GM19193 (cell line): ENCODE data around the gene RBL2.

Experiments
- POLR2A ChIP-seq: IDR thresholded peaks from 4 replicates; pipeline ENCODE4 v1.6.1; 2011; ENCODE audit not compliant: insufficient read depth, insufficient read length; ENCODE audit errors: extremely low read depth

RBL2 gene

GRCh38 chr16:53435066-53435688, 906 bp downstream of the RBL2 start:
- peak; percentile 49 for TF ChIP-seq POLR2A

- no peak for TF ChIP-seq POLR2A
Observed at GRCh38 chr16:53440125-53440524, 5.9 kb downstream of the RBL2 start.

DNA sequence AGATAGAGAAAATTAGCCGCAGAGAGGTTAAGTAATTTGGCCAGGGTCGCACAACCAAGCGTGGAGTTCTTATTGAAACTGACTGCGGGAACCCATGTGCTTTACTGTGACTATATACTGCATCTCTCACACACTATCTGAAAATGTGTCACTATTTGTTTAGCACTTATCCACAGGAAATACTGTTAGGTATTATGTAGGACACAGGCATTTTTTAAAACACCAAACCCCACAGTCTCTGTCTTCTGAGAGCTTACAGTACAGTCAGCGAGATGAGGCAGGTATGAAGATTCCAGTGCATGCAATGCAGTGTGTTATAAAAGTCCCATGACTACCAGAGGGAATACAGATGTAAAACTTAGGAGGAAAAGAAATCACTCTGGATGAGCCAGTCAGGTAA, 11.3 kb downstream of the RBL2 start:
- TF ChIP-seq POLR2A, result no peak

- TF ChIP-seq POLR2A, result no peak
Observed at GRCh38 chr16:53446090-53446489, 11.8 kb downstream of the RBL2 start.

GRCh38 chr16:53449816-53450517, 15.7 kb downstream of the RBL2 start:
- TF ChIP-seq POLR2A, result no peak

GRCh38 chr16:53453928-53454327, 19.7 kb downstream of the RBL2 start:
- no peak for TF ChIP-seq POLR2A

- TF ChIP-seq POLR2A, result no peak
Observed at GRCh38 chr16:53456625-53457024, 22.4 kb downstream of the RBL2 start.

- no peak for TF ChIP-seq POLR2A
Observed at GRCh38 chr16:53457670-53458069, 23.4 kb downstream of the RBL2 start.

DNA sequence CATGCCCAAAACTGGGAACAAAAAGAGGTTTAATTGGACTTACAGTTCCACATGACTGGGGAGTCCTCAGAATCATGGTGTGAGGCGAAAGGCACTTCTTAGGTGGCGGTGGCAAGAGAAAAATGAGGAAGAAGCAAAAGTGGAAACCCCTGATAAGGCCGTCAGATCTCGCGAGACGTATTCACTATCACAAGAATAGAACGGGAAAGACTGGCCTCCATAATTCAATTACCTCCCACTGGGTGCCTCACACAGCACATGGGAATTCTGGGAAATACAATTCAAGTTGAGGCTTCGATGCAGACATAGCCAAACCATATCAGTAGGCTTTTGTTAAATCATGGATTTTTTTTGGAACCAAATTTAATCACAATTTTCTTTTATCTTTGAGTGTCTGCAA, 24.4 kb downstream of the RBL2 start:
- TF ChIP-seq POLR2A, result no peak

GRCh38 chr16:53465606-53466280, 31.5 kb downstream of the RBL2 start:
- TF ChIP-seq POLR2A, result no peak

- TF ChIP-seq POLR2A, result no peak
Observed at GRCh38 chr16:53476867-53477266, 42.6 kb downstream of the RBL2 start.

- no peak for TF ChIP-seq POLR2A
Observed at GRCh38 chr16:53478965-53479364, 44.7 kb downstream of the RBL2 start.

- TF ChIP-seq POLR2A, result no peak
Observed at GRCh38 chr16:53480394-53480793, 46.1 kb downstream of the RBL2 start.

- no peak for TF ChIP-seq POLR2A
Observed at GRCh38 chr16:53482123-53482522, 47.9 kb downstream of the RBL2 start.

- no peak for TF ChIP-seq POLR2A
Observed at GRCh38 chr16:53484542-53484941, 50.3 kb downstream of the RBL2 start.

DNA sequence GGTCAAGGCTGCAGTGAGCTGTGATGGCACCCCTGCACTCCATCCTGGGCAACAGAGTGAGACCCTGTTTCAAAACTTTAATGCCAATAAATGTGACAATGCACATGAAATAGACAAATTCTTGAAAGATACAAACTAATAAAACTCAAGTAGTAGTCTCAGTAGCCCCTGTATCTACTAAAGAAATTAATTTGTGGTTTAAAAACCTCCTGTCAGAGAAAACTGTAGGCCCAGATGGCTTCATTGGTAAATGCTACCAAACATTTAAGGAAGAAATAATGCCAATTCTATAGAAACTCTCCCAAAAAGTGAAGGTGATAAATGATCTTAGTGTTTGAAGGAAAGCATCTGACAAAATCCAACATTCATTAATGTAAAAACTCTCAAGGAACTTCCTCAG, 52.0 kb downstream of the RBL2 start:
- no peak for TF ChIP-seq POLR2A
